Non-pigmented ciliary epithelial cell (primary cell): ENCODE measurements around the gene LTBP3.

Experiments used
- DNase-seq: peaks from one replicate; pipeline ENCODE4 v3.0.0-alpha.2; 2010; ENCODE audit warnings: low read depth

The LTBP3 gene

DNA sequence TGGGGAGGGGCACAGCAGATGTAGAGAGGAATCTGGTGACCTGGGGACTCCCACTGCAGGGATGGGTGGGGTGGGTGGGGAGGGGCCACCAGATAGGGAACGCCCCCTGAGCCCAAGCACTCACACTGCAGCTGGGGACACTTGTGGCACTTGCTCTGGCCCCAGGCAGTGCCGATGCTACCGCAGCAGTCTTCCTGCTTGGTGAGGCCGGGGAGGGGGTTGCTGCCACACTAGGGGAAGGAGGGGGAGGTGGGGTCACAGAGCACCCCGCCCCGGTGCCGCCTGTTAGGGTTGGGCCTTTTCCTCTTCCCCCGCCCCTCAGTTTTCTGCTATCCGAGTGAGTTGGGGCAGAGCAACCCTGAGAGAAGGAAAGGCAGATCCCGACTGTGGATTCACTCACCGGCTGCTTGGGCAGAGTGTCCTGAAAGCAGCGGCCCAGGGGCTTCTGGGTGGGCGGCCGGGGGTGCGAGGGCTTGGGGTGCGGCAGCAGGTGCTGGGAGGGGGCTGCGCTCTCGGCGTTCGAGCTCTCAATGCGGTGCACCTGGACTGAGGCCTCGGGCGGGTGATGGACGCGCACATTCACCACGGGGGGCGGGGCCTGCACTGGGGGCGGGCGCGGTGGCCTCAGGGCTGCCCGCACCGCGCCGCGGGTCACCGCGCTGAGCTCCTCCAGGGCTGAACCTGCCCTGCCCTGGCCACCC is 4.7 kb downstream of the LTBP3 start:
- DNase-seq, result no peak

- DNase-seq, result no peak
Measured at GRCh38 chr11:65552388-65552951, 5.7 kb downstream of the LTBP3 start.

DNA sequence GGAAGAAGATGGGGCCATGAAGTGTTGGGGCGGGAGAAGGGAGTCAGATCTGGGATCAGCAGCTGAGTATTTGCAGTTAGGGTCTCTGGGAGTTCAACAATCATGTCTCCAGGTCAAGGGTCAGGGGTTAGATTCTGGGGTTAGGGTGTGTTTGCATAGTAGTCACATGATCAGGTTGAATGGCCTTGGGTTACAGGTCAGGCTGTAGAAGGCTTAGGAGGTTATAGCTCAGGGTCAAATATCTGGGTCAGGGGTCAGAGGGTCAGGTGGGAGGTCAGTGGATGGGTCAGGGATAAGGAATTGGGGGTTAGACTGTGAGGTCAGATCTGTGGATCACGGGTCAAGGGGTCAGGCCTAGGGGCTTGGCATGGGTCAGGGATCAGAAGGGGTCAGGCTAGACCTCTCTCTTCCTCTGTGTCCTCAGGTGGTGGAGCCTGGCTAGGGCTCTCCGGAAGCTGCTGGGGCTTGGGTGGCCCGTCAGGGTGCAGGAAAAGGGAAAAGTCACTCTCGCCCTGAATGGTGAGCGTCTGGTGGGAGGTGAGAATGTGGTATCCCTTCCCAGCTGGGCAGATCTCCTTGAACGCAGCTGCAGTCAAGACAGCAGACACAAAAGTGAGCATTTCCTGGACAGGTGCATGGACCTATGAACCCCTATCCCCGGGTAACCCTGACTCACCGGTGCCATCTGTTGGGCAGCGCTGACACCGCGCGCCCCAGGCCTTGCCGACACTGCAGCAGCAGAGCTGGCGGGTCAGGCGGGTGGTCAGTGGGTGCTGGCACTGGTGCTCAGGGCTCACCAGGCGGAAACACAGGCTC is 6.4 kb downstream of the LTBP3 start:
- no peak for DNase-seq

- no peak for DNase-seq
Measured at GRCh38 chr11:65549096-65549495, 9.1 kb downstream of the LTBP3 start.

- DNase-seq, result no peak
Measured at GRCh38 chr11:65548395-65548794, 9.8 kb downstream of the LTBP3 start.

DNA sequence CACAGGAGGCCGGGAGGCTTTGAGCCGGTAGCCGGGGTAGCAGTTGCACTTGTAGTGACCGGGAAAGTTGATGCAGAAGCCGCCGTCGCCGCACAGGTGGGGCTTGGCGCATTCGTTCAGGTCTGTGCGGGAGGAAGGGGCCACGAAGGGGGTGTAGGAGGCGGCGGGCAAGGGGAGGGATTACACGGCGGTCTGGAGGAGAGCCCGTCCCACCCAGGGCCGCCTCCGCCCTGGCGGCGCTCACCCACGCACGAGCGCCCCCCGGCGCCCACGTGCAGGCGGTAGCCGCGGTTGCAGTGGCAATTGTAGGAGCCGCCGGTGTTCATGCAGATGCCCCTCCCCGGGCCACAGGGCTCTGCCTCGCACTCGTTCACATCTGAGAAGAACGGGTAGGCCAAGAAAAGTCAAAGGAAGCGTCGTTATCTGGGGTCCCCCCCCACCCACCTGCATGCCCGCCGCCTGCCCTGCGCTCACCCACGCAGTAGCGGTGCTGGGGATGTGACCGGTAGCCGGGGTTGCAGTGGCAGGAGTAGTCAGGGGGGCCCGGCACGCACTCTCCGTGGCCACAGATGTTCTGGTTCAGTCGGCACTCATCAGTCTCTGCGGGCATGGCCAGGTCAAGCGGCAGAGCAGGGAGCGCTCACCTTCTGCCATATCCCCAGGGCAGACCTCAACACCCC is 10.6 kb downstream of the LTBP3 start:
- DNase-seq, result no peak

GRCh38 chr11:65546217-65546958 is 11.8 kb downstream of the LTBP3 start:
- no peak for DNase-seq

DNA sequence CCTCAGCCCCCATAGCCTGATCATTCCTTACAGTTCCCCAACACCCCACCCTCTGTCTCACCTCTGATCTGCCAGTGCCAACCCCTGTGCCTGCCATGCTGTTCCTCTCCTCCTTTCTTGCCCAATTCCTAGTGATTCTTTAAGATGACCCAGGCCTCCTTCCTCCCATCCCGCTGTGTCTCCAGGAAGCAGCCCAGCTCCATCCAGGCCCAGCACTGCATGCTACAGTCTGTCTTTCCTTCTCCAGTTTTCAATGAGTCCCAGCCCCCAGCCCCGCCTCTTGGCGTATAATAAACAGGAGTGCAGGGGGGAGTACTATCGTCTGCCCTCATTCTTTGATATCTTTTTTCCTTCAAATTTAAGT is 12.3 kb downstream of the LTBP3 start:
- DNase-seq, result no peak

GRCh38 chr11:65542738-65543390 is 15.3 kb downstream of the LTBP3 start:
- no peak for DNase-seq

- DNase-seq, result no peak
Measured at GRCh38 chr11:65541093-65541982, 16.8 kb downstream of the LTBP3 start.

GRCh38 chr11:65540290-65541092 is 17.7 kb downstream of the LTBP3 start:
- no peak for DNase-seq

DNA sequence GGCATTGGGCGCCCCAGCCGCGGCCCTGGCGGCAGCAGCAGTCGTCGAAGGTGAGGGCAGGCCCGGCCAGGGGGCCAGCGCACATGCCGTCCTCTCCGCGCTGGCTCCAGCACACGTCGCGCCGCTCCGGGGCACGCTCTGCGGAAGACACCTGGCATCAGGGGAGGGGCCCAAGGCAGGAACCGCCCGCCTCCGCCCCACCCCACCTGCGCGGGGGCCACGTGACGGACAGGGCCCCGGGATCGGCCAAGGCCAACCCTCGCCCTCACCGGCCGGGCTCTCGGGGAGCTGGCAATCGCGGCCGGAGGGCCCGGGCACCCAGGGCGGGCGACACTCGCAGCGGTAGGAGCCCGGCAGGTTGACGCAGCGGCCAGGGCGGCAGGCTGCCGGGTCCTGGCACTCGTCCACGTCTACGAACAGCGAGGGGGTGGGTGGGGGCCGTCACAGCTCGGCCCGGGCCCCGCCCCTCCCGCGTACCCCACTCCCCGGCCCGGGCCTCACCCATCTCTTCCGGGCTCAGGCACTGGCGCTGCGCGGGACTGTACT is 18.3 kb downstream of the LTBP3 start:
- no peak for DNase-seq

- no peak for DNase-seq
Measured at GRCh38 chr11:65538915-65539743, 19.0 kb downstream of the LTBP3 start.

- DNase-seq, result no peak
Measured at GRCh38 chr11:65538232-65538914, 19.8 kb downstream of the LTBP3 start.

DNA sequence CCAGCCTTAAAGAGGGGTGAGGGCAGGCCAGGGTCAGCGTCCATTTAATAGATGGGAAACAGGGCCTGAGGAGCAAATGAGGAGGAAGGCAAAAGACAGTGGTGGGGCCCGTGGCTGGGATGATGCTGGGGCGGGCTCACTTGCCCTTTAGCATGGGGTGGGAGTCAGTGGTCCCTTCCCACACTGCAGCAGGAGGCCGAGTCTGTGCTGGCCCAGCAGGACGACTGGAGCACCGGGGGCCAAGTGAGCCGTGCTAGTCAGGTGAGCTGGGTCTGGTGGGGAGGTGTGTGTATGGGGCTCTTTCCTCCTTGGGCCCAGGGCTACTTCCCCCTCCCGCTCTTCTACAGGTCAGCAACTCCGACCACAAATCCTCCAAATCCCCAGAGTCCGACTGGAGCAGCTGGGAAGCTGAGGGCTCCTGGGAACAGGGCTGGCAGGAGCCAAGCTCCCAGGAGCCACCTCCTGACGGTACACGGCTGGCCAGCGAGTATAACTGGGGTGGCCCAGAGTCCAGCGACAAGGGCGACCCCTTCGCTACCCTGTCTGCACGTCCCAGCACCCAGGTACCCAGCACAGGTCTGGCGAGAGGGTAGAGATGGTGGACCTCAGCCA is 20.4 kb downstream of the LTBP3 start:
- DNase-seq, result no peak

DNA sequence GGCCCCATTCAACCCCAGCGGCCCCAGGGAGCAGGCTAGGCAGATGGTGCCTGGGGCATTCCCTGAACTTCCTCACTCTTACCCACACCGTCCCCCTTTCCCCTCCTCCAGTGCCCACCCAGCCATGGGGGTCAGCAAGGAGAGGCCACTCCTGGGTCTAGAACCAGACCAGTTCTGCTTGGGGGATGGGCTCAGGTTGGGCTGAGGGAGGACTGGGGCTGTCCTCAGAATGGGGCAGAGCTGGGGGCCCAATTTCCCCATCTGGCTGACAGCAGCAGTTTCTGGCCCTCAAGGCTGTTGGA is 20.9 kb downstream of the LTBP3 start:
- no peak for DNase-seq
